Measurements from ENCODE around the gene ODAD3. TPM values are rescaled to one million over a fixed set of nuclear protein-coding genes. Genes with fewer than 3 reads are reported as not detected.

The ODAD3 gene
- total and polyA plus RNA-seq, 8 donors: 0.38 to 0.92 (median 0.62) TPM; not detected in 5

DNA sequence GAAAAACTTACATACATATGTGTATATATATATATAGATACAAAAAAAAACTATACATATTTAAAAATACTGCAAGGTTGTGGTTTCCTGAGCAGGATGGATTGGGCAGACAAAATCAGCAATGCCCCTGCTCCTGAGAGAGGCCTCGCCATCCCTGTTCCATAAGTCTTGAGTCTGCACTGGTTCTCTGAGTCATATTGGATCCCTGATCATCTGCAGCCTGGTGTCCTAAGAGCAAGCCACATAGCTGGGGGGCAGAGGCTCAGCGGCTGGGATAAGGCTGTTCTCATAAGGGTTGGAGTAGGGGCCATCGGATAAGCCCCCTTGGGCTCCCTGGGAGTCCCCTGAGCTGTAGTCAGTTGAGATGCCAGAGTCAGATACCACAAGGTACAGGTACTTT lies 57.2 kb downstream of the ODAD3 start:
- Histone ChIP-seq H3K36me3 (peaks cover 0 to 7% (median 0%) of the 10 kb centered on the region in 4 donors), H3K9me3 (no peaks in the 10 kb centered on the region), H3K27me3 (peaks cover 0 to 11% (median 0%) of the 10 kb centered on the region in 3 donors), H3K27ac (peak overlapping the region in 4 of 5 donors; percentile 22 to 99 (median 54)), H3K4me1 (peaks cover 46 to 80% (median 74%) of the 10 kb centered on the region in 4 donors), H3K4me3 (no peak overlapping the region)
- no peak for DNase-seq
- TF ChIP-seq POLR2AphosphoS5 (IDR thresholded peaks at IDR 0.05) (no peak), EP300 (IDR thresholded peaks at IDR 0.05) (no peak), CTCF (IDR thresholded peaks at IDR 0.05) (no peak), POLR2A (IDR thresholded peaks at IDR 0.05) (no peak)
- 90 to 98% (median 97%) methylated on average over 3 of the region's 3 CpGs for WGBS, 5 donors
- intact Hi-C loops (cut with DNase I; ENCODE audit: low total_unique reads): loop anchor here (5.0 kb wide), 1 partner anchor 55 kb away; no protein-coding TSS in a partner anchor

DNA sequence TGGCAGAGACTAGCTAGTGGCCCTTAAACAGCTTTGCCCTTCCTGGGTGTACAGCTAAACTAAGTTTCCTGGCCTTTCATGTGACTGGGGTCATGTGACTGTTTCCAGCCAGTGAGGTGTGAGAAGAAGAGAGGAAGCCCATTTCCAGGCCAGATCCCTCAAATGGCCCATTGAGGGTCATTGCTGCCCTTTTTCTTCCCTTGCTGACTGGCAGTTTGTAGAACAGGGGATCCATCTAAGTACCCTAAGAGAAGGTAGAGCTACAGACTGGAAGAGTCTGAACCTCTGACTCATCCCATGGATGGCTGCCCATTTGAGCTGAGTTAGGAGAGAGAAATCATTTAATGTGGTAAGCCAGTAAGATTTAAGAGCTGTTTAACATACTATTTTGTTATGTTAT lies 57.7 kb downstream of the ODAD3 start:
- no peak for TF ChIP-seq POLR2A (IDR thresholded peaks at IDR 0.05)
- no peak for TF ChIP-seq CTCF (IDR thresholded peaks at IDR 0.05)
- TF ChIP-seq POLR2AphosphoS5 (IDR thresholded peaks at IDR 0.05): no peak
- no peak for TF ChIP-seq EP300 (IDR thresholded peaks at IDR 0.05)
- H3K36me3 ChIP-seq: peaks cover 0 to 7% (median 0%) of the 10 kb centered on the region in 4 donors
- H3K9me3 ChIP-seq: no peaks in the 10 kb centered on the region
- H3K27me3 ChIP-seq: peaks cover 0 to 5% (median 0%) of the 10 kb centered on the region in 3 donors
- peaks cover 43 to 75% (median 69%) of the 10 kb centered on the region in 4 donors for H3K4me1 ChIP-seq
- DNase-seq: peak in 1 of 2 donors; percentile 41
- intact Hi-C loops (cut with DNase I; ENCODE audit: low total_unique reads): loop anchor here (5.0 kb wide), 1 partner anchor 55 kb away; no protein-coding TSS in a partner anchor
- H3K27ac ChIP-seq: peak overlapping the region; percentile 22 to 99 (median 48)
- H3K4me3 ChIP-seq: no peak overlapping the region

GRCh38 chr19:11375143-11375948 lies 59.6 kb downstream of the ODAD3 start:
- H3K27ac ChIP-seq: peak overlapping the region; percentile 92 to 99 (median 96)
- TF ChIP-seq CTCF (IDR thresholded peaks at IDR 0.05): no peak
- peak; percentile 67 to 84 (median 79) for TF ChIP-seq POLR2AphosphoS5 (IDR thresholded peaks at IDR 0.05)
- H3K27me3 ChIP-seq: no peaks in the 10 kb centered on the region
- H3K4me1 ChIP-seq: peaks cover 34 to 60% (median 55%) of the 10 kb centered on the region in 4 donors
- H3K9me3 ChIP-seq: no peaks in the 10 kb centered on the region
- peak overlapping the region; percentile 40 to 67 (median 60) for H3K4me3 ChIP-seq
- WGBS, 5 donors: 3 to 5% (median 5%) methylated on average over 23 to 27 of the region's 27 CpGs
- intact Hi-C loops (cut with DNase I; ENCODE audit: low total_unique reads): loop anchor here (5.0 kb wide), 1 partner anchor 57 kb away; no protein-coding TSS in a partner anchor
- peak; percentile 59 to 86 for DNase-seq
- peaks cover 0 to 14% (median 8%) of the 10 kb centered on the region in 4 donors for H3K36me3 ChIP-seq

DNA sequence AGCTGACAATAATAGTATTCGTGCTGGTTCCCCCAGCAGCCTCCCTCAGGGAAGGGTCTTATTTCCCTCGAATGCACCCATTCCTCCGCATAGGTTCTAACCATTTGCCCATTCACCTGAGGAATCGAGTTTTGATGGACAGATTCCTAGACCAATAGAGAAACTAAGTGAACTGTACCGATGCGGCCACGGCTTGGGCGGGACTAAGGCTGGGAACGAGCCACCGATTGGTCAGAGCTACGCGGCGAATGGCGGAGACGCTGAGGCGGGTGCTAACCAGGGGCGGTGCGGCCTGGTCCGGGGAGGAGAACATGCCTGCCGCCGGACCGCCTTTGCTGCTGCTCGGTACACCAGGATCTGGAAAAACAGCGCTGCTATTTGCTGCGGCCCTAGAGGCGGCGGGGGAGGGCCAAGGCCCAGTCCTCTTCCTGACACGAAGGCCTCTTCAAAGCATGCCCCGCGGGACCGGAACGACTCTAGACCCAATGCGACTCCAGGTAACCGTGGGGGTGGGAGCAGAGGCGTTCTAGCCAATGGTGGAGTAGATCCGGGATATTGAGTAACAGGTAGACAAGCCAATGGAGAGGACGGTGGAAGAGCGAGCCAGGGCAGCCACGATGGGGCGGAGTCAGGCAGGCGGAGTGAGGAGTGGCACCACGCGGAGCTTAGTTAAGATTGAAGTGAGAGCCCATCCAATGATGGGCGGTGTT lies 60.3 kb downstream of the ODAD3 start, which contains the start of gene SWSAP1:
SWSAP1 (plus strand) TSS at position 234 of the 710 bp plus-strand sequence; CDS start at position 249, 15 bp downstream.
- H3K4me3 ChIP-seq: peak within 1 kb of the TSS; percentile 40 to 67 (median 60)
- intact Hi-C loops (cut with DNase I; ENCODE audit: low total_unique reads): loop anchor here (5.0 kb wide), 1 partner anchor 58 kb away; no protein-coding TSS in a partner anchor
- H3K27ac ChIP-seq: peak within 1 kb of the TSS; percentile 92 to 99 (median 96)
- peak in 1 of 7 experiments; percentile 8 for TF ChIP-seq CTCF (IDR thresholded peaks at IDR 0.05)
- no peak for TF ChIP-seq EP300 (IDR thresholded peaks at IDR 0.05)
- peak in 1 of 4 donors; percentile 10 for TF ChIP-seq POLR2A (IDR thresholded peaks at IDR 0.05)
- TF ChIP-seq POLR2AphosphoS5 (IDR thresholded peaks at IDR 0.05): peak; percentile 3 to 58 (median 44)
- H3K9me3 ChIP-seq: no peaks in the 10 kb centered on the region
- no peaks in the 10 kb centered on the region for H3K27me3 ChIP-seq
- peak; percentile 98 to 100 for DNase-seq
- H3K4me1 ChIP-seq: peaks cover 34 to 52% (median 47%) of the 10 kb centered on the region in 4 donors
- WGBS, 5 donors: 0 to 1% (median 1%) methylated on average over 24 to 44 of the region's 44 CpGs
- H3K36me3 ChIP-seq: peaks cover 0 to 17% (median 13%) of the 10 kb centered on the region in 4 donors

Data from stomach (tissue), 9 donors.